ENCODE data around the gene DHFR. TPM values are rescaled to one million over a fixed set of nuclear protein-coding genes. Genes with fewer than 3 reads are reported as not detected.

Gene DHFR
- total and polyA plus RNA-seq, 8 donors: 0.88 to 5.8 (median 2.2) TPM

DNA sequence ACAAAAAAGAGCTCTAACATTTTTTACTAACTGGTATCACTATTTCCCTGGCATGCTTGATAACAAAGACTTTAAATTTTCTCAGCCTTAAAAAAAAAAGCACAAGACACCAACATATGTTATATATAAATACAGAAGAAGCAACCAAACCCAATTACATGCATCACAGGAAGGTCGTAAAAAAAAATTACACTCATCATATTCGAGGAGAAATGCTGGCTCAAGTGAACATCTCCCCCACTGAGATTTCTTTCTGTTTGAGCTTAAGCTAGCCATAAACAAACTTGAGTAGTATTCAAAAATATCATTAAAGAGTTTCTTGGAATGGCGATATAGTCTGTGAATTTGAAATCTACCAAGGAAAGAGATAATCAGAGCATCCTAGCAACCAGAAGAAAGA lies 7.9 kb downstream of the DHFR start:
- no peaks in the 10 kb centered on the region for H3K27me3 ChIP-seq
- no peaks in the 10 kb centered on the region for H3K36me3 ChIP-seq
- H3K4me1 ChIP-seq: no peaks in the 10 kb centered on the region
- H3K4me3 ChIP-seq: no peak overlapping the region
- H3K27ac ChIP-seq: no peak overlapping the region
- intact Hi-C loops (cut with DNase I): no loop called here
- ATAC-seq (no peak), FAIRE-seq (no peak), DNase-seq (no peak)
- TF ChIP-seq, protein P1, sequence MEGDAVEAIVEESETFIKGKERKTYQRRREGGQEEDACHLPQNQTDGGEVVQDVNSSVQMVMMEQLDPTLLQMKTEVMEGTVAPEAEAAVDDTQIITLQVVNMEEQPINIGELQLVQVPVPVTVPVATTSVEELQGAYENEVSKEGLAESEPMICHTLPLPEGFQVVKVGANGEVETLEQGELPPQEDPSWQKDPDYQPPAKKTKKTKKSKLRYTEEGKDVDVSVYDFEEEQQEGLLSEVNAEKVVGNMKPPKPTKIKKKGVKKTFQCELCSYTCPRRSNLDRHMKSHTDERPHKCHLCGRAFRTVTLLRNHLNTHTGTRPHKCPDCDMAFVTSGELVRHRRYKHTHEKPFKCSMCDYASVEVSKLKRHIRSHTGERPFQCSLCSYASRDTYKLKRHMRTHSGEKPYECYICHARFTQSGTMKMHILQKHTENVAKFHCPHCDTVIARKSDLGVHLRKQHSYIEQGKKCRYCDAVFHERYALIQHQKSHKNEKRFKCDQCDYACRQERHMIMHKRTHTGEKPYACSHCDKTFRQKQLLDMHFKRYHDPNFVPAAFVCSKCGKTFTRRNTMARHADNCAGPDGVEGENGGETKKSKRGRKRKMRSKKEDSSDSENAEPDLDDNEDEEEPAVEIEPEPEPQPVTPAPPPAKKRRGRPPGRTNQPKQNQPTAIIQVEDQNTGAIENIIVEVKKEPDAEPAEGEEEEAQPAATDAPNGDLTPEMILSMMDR (IDR thresholded peaks at IDR 0.05): no peak
- 84 to 89% methylated on average over 3 of the region's 3 CpGs for WGBS, 2 donors
- H3K9me3 ChIP-seq: no peaks in the 10 kb centered on the region

DNA sequence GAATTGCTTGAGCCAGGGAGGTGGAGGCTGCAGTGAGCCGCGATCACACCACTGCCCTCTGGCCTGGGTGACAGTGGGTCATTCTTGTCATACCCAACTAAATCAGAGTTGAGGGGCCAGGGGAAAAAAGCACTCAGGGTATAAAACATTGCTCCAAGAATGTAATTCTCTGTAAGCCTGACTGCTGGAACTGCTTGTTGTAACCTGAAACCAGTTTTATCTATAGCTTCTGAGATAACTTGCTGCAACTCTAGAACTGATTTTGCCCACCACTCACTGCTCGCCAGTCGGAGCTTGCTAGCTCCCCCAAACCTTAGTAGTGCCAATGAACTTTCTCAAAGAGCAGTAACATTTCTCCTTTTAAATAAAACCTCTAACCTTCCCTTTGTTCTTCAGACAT lies 9.9 kb downstream of the DHFR start:
- intact Hi-C loops (cut with DNase I): no loop called here
- H3K27me3 ChIP-seq: no peaks in the 10 kb centered on the region
- H3K27ac ChIP-seq: no peak overlapping the region
- DNase-seq: no peak
- H3K4me3 ChIP-seq: no peak overlapping the region
- H3K4me1 ChIP-seq: no peaks in the 10 kb centered on the region
- H3K9me3 ChIP-seq: no peaks in the 10 kb centered on the region
- WGBS, 2 donors: 41 to 45% methylated on average over 4 of the region's 4 CpGs
- FAIRE-seq: no peak
- no peaks in the 10 kb centered on the region for H3K36me3 ChIP-seq
- ATAC-seq: no peak
- TF ChIP-seq, protein P1 (IDR thresholded peaks at IDR 0.05): no peak

DNA sequence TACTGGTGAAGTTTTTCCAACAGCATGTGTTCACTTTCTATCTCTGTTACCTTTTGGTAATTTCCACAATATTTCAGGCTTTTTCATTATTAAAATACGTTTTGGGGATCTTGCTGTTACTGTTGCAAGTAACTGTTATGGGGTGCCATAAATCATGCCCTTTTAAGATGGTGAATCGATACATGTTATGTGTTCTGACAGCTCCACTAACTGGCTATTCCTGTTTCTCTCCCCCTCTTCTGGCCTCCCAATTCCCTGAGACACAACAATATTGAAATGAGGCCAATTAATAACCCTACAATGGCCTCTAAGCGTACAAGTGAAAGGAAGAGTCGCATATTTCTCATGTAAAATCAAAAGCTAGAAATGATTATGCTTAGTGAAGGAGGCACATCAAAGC lies 13.4 kb downstream of the DHFR start:
- 59 to 63% methylated on average over 4 of the region's 4 CpGs for WGBS, 2 donors
- FAIRE-seq: no peak

DNA sequence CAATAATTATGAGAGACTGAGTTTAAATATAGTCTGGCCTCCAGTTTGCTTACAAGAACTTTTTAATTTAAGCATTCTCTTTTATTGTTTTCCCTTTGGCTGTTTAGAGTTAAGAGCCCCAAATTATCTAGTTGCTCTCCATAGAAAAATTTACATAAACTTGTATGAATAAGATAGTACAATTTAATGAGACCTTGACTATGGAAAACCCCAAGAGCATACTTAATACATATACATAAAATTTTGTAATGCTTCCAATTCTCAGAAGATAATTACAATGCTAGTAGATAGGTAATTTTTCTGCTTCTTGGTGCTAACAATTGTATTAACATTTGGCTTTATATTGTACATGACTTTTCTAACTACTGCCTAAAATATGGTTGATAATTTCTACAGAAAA lies 20.6 kb downstream of the DHFR start:
- peak; percentile 17 for FAIRE-seq
- TF ChIP-seq, protein P1 (IDR thresholded peaks at IDR 0.05): no peak
- Histone ChIP-seq H3K36me3 (no peaks in the 10 kb centered on the region), H3K4me1 (no peaks in the 10 kb centered on the region), H3K27me3 (no peaks in the 10 kb centered on the region), H3K27ac (no peak overlapping the region), H3K9me3 (no peaks in the 10 kb centered on the region), H3K4me3 (no peak overlapping the region)
- no peak for ATAC-seq
- intact Hi-C loops (cut with DNase I): no loop called here
- no peak for DNase-seq

More for the DNA sequence above, 13.4 kb downstream of the DHFR start:
- Histone ChIP-seq H3K27ac (no peak overlapping the region), H3K4me1 (no peaks in the 10 kb centered on the region), H3K27me3 (no peaks in the 10 kb centered on the region), H3K9me3 (no peaks in the 10 kb centered on the region), H3K36me3 (no peaks in the 10 kb centered on the region), H3K4me3 (no peak overlapping the region)
- intact Hi-C loops (cut with DNase I): no loop called here
- TF ChIP-seq, protein P1 (IDR thresholded peaks at IDR 0.05): no peak
- DNase-seq (no peak), ATAC-seq (peak in 3 of 4 donors; percentile 46 to 73 (median 60))

DNA sequence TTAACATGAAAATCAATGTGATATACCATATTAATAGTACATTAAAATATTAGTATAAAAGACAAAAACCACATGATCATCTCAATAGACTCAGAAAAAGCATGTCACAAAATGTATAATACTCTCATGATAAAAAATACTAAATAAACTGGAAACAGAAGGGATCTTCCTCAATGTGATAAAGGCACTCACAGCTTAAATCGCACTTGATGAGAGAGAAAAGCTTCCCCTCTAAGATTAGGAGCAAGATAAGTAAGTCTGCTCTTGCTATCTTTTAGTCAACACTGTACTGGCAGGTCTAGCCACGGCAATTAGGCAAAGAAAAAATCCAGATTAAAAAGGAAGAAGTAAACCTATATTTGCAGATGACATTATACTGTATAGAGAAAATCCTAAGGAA lies 22.1 kb downstream of the DHFR start:
- no peaks in the 10 kb centered on the region for H3K36me3 ChIP-seq
- H3K9me3 ChIP-seq: no peaks in the 10 kb centered on the region
- no peaks in the 10 kb centered on the region for H3K4me1 ChIP-seq
- no peak overlapping the region for H3K27ac ChIP-seq
- WGBS, 2 donors: 76 to 82% methylated on average over 2 of the region's 2 CpGs
- no peaks in the 10 kb centered on the region for H3K27me3 ChIP-seq
- ATAC-seq (no peak), FAIRE-seq (no peak), DNase-seq (no peak)
- TF ChIP-seq, protein P1 (IDR thresholded peaks at IDR 0.05): no peak
- intact Hi-C loops (cut with DNase I): no loop called here
- H3K4me3 ChIP-seq: no peak overlapping the region

Data from pancreas (tissue), 10 donors.